ENCODE results near the gene NUP188.
A peak's percentile ranks its signal among the peaks of the same experiment; 100 is the strongest.
"Not testable (repeated sequence)": the region's sequence is repeated elsewhere in the genome, so short reads cannot be mapped to it uniquely, and the experiment has no call there.

NUP188 gene

DNA sequence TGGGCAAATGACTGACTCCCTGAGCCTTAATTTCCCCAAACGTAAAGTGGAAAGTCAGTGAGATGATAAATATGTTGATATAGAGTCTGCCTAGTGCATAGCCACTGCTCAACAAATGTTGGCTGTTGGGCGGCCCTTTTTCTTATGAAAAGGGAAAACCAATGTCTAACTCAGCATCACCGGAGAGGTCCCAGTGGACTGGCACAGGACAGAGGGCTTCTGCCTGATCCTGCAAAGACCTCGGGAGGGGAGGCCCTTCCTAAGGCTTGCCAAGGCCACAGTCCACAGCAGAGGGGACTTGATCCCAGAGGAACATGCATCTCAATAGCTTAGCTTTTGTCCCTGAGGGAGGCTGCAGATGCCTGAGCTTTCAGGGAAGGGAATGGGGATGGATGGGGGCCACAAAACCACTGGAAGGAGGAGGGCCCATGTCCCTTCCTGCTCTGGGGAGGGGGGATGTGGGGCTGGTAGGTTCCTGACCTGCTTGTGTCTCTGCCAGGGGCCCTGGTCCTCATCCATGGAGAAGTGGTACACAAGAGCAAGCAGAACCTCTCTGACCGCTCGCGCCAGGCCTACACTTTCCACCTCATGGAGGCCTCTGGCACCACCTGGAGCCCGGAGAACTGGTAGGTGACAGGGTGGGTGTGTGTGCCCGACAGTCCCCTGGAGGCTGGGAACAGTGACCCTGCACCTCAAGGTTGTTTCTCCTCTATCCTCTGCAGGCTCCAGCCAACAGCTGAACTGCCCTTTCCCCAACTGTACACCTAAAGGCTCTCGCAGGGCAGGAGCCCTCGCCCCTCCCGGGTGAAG lies 6.3 kb upstream of the NUP188 start:
- Mint-ChIP-seq H3K27me3 (no peaks in the 10 kb centered on the region), H3K27ac (no peak overlapping the region), H3K9me3 (no peaks in the 10 kb centered on the region), H3K4me3 (no peak overlapping the region), H3K4me1 (peaks cover 7% of the 10 kb centered on the region), H3K36me3 (peaks cover 6% of the 10 kb centered on the region)
- CTCF ChIA-PET, result interaction anchor here (1.4 kb wide), 1 partner anchor 77 kb away, joined by 4 read pairs; no protein-coding TSS in a partner anchor
- no peak for DNase-seq

DNA sequence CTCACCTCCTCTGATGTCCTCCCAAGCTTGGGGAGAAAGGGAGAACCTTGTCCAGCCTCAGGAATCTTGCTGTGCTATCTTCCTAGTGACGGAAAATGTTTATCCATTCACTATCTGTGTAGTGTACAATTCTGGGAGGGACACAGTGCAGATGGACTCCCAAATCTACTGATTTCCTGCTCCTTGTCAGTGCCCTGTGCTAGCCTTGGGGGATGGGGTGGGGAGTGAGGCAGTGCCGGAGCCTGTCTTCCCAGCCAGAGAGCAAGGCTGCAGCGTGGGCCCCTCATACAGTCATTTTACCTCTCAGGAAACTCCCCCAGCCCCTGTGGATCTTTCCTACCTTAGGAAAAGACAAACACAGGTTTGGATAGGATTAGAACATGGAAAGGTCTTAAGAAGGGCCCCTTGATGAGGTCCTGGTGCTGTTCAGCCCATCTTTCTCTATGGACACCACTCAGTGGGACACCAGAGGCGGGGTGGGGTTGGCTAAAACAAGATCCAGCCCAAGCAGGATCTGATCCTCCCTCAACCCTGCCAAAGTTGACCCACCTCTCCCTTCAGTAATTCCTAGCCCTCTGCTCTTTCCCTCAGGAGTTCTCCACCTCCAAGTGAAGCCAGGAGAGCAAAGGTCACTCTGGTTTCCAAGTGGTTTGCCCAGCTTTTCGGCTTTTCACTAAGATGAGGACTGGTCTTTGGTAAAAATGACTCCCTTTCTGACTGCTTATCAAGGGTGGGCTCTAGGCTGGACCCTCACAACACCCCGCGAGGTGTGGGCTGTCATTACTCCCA lies 3.5 kb upstream of the NUP188 start:
- no peak overlapping the region for H3K27ac Mint-ChIP-seq
- H3K27me3 Mint-ChIP-seq, result peaks cover 5% of the 10 kb centered on the region
- CTCF ChIA-PET, result interaction anchor here (1.4 kb wide), 1 partner anchor 16 kb away, joined by 6 read pairs; no protein-coding TSS in a partner anchor
- no peak overlapping the region for H3K4me3 Mint-ChIP-seq
- peaks cover 25% of the 10 kb centered on the region for H3K4me1 Mint-ChIP-seq
- no peak for DNase-seq
- peaks cover 14% of the 10 kb centered on the region for H3K36me3 Mint-ChIP-seq
- H3K9me3 Mint-ChIP-seq, result no peaks in the 10 kb centered on the region

DNA sequence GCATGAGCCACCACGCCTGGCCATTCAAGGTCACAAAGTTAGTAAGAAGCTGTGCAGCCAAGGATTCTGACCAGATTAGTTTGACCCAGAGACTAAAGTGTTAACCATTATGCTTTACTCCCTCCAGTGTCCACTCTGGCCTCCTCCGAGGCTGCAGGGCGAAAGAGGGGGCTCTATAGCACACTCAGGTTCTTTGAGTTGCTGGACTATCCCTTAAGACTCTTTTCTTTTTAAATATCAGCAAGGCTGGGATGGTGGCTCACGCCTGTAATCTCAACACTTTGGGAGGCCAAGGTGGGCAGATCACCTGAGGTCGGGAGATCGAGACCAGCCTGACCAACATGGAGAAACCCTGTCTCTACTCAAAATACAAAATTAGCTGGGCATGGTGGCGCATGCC lies 2.5 kb upstream of the NUP188 start:
- not testable (repeated sequence) for H3K27me3 Mint-ChIP-seq, H3K27ac Mint-ChIP-seq, DNase-seq, H3K4me3 Mint-ChIP-seq, H3K9me3 Mint-ChIP-seq
- Mint-ChIP-seq H3K36me3 (peaks cover 18% of the 10 kb centered on the region), H3K4me1 (peaks cover 31% of the 10 kb centered on the region)
- CTCF ChIA-PET, result interaction anchor here (1.1 kb wide), 1 partner anchor 9 kb away, joined by 3 read pairs; no protein-coding TSS in a partner anchor

DNA sequence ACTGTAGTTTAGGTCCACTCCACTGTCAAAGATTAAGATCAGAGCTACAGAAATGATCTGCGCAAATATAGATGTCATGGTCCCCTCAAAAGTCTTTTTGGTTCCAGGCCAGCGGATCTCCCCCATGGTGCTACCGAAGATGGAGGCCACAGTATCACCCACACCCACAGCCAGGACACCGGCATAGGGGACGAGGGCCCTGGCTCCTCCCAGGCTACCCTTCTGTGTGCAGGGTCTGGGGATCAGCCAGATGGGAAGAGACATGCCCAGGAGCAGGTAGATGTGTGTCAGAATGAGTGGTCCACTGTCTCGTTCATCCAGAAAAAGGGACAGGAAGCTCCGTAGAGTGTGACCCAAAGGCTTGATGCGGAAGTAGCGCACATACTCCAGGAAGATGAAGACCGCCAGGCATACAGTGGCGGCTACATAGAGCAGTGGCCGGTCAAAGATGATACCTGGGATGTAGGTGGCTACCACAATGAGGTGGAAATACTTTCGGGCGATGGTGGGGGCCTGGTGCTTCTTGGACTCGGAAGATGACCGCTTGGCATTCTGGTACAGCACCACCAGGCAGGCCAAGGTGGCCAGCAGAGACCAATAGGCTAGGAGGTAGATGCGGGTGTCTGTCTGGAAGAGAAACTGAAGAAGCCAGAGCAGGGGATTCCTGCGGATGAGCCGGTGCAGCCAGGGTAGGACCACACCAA lies 1.5 kb upstream of the NUP188 start:
- Mint-ChIP-seq H3K9me3 (no peaks in the 10 kb centered on the region), H3K4me3 (peak overlapping the region; percentile 99), H3K4me1 (peaks cover 35% of the 10 kb centered on the region), H3K27me3 (peaks cover 5% of the 10 kb centered on the region), H3K27ac (peak overlapping the region; percentile 68), H3K36me3 (peaks cover 20% of the 10 kb centered on the region)
- CTCF ChIA-PET, result interaction anchor here (1.1 kb wide), 1 partner anchor 10 kb away, joined by 3 read pairs; no protein-coding TSS in a partner anchor
- no peak for DNase-seq

DNA sequence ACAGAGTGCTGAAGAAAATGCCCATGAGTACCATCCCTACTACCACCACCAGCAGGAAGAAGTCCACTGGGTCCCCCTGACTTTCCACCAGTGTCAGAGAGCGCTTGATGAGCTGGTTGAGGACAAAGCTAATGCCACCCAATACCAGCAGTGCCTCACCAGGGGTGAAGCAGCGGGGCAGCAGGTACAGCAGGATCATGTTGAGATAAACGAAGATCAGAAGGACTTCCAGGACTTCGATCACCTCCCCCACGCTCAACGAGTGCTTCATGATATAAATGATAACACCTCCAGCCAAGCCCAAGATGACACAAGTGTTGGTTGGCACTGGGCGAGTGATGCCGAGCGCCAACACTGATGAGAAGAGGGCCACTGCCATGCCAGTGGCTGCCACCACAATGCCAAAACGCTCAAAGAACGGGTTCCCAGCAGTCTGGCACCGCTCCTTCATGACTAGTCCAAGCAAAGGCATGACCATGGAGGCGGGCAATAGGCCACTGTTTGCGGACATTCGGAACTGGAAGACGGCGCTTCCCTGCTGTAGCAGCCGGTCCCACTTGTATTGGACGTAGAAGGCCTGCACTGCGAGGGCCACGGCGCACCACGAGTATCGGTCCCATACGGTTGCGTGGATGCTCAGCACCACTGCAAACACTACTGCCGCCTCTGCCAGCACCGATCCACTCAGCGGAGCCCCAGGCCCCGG lies 775 bp upstream of the NUP188 start:
- CTCF ChIA-PET, result no interaction called here
- DNase-seq, result no peak
- H3K4me3 Mint-ChIP-seq, result peak overlapping the region; percentile 99
- H3K9me3 Mint-ChIP-seq, result no peaks in the 10 kb centered on the region
- H3K27me3 Mint-ChIP-seq, result peaks cover 5% of the 10 kb centered on the region
- H3K4me1 Mint-ChIP-seq, result peaks cover 35% of the 10 kb centered on the region
- H3K27ac Mint-ChIP-seq, result peak overlapping the region; percentile 99
- peaks cover 22% of the 10 kb centered on the region for H3K36me3 Mint-ChIP-seq

DNA sequence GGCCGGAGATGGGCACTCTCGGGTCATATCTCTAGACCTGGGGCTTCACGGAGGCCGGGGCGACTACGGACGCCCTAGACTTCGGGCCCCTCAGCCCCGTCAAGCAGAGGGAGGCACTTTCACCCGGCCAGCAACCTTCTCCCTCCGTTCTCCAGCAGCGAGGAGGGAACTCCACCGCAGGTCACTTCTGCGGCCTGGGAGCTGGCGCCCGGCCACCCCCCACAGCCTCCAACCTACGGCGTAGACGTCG lies 297 bp upstream of the NUP188 start:
- Mint-ChIP-seq H3K27ac (peak overlapping the region; percentile 99), H3K4me3 (peak overlapping the region; percentile 99), H3K9me3 (no peaks in the 10 kb centered on the region), H3K4me1 (peaks cover 35% of the 10 kb centered on the region), H3K27me3 (peaks cover 5% of the 10 kb centered on the region), H3K36me3 (peaks cover 23% of the 10 kb centered on the region)
- CTCF ChIA-PET, result no interaction called here
- no peak for DNase-seq

DNA sequence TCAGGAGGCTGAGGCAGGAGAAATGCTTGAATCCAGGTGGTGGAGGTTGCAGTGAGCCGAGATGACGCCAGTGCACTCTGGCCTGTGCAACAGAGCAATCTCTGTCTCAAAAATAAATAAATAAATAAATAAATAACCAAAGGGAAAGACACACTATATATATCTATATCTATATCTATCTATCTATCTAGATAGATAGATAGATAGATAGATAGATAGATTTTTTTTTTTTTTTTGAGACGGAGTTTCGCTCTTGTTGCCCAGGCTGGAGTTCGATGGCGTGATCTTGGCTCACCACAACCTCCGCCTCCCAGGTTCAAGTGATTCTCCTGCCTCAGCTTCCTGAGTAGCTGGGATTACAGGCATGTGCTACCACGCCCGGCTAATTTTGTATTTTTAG lies 13.9 kb downstream of the NUP188 start:
- H3K4me3 Mint-ChIP-seq, H3K27me3 Mint-ChIP-seq, DNase-seq, H3K9me3 Mint-ChIP-seq, H3K27ac Mint-ChIP-seq, H3K4me1 Mint-ChIP-seq: not testable (repeated sequence)
- CTCF ChIA-PET, result interaction anchor here (0.7 to 1.0 kb wide), 3 partner anchors 30 to 99 kb away, joined by 3 read pairs; no protein-coding TSS in a partner anchor
- peaks cover 30% of the 10 kb centered on the region for H3K36me3 Mint-ChIP-seq

- no peak overlapping the region for H3K27ac Mint-ChIP-seq
- DNase-seq, result no peak
- no peaks in the 10 kb centered on the region for H3K27me3 Mint-ChIP-seq
- CTCF ChIA-PET, result no interaction called here
- no peaks in the 10 kb centered on the region for H3K9me3 Mint-ChIP-seq
- H3K4me1 Mint-ChIP-seq, result no peaks in the 10 kb centered on the region
- H3K4me3 Mint-ChIP-seq, result no peak overlapping the region
- H3K36me3 Mint-ChIP-seq, result peaks cover 49% of the 10 kb centered on the region
These were observed 22.0 kb downstream of the NUP188 start for GRCh38 chr9:128969491-128969890.

- Mint-ChIP-seq H3K27ac (no peak overlapping the region), H3K4me3 (no peak overlapping the region), H3K27me3 (no peaks in the 10 kb centered on the region), H3K36me3 (peaks cover 55% of the 10 kb centered on the region), H3K4me1 (no peaks in the 10 kb centered on the region), H3K9me3 (no peaks in the 10 kb centered on the region)
- DNase-seq, result no peak
- CTCF ChIA-PET, result no interaction called here
These were observed 25.5 kb downstream of the NUP188 start for GRCh38 chr9:128972956-128973355.

- H3K4me1 Mint-ChIP-seq, result no peaks in the 10 kb centered on the region
- no peak overlapping the region for H3K4me3 Mint-ChIP-seq
- H3K36me3 Mint-ChIP-seq, result peaks cover 51% of the 10 kb centered on the region
These were observed 31.6 kb downstream of the NUP188 start for GRCh38 chr9:128979111-128979510.

DNA sequence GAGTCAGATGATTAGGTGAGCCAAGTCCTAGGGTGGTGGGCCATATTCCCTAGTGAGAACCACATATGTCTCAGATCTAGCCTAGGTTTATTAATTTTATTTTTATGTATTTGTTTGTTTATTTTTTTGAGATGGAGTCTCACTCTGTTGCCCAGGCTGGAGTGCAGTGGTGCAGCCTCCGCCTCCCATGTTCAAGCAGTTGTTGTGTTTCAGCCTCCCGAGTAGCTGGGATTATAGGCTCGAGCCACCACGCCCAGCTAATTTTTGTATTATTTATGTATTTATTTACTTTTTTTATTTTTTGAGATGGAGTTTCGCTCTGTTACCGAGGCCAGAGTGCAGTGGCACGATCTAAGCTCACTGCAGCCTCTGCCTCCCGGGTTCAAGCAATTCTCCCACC lies 36.0 kb downstream of the NUP188 start:
- no peak for DNase-seq
- H3K9me3 Mint-ChIP-seq, result no peaks in the 10 kb centered on the region
- peaks cover 64% of the 10 kb centered on the region for H3K36me3 Mint-ChIP-seq
- H3K27me3 Mint-ChIP-seq, result no peaks in the 10 kb centered on the region
- CTCF ChIA-PET, result no interaction called here
- H3K4me3 Mint-ChIP-seq, result no peak overlapping the region
- H3K4me1 Mint-ChIP-seq, result no peaks in the 10 kb centered on the region
- no peak overlapping the region for H3K27ac Mint-ChIP-seq

More at GRCh38 chr9:128979111-128979510, 31.6 kb downstream of the NUP188 start:
- Mint-ChIP-seq H3K9me3 (no peaks in the 10 kb centered on the region), H3K27me3 (no peaks in the 10 kb centered on the region), H3K27ac (no peak overlapping the region)
- CTCF ChIA-PET, result no interaction called here
- DNase-seq, result no peak

DNA sequence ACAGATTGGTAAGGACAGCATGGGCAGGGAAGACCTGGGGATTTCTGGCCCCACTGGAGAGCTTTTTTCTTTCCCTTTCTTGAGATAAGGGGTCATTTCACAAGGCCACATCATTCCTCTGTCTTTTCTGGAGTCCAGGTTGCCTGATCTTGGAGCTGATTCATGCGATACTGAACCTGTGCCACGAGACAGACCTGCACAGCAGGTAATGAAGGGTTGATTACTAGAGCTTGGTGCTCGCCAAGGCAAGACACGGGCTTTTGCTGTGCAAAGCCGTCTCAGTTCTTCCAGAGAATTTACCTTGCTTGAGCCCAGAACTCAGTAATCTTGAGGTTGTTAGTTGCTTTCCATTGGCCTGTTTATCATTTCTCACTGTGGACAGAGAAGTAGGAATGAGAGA lies 39.2 kb downstream of the NUP188 start:
- Mint-ChIP-seq H3K27me3 (no peaks in the 10 kb centered on the region), H3K36me3 (peaks cover 58% of the 10 kb centered on the region), H3K27ac (peak overlapping the region; percentile 25), H3K4me3 (no peak overlapping the region), H3K9me3 (no peaks in the 10 kb centered on the region), H3K4me1 (no peaks in the 10 kb centered on the region)
- CTCF ChIA-PET, result no interaction called here
- DNase-seq, result no peak

- Mint-ChIP-seq H3K27ac (no peak overlapping the region), H3K36me3 (peaks cover 55% of the 10 kb centered on the region), H3K9me3 (no peaks in the 10 kb centered on the region), H3K4me1 (no peaks in the 10 kb centered on the region), H3K4me3 (no peak overlapping the region), H3K27me3 (no peaks in the 10 kb centered on the region)
- DNase-seq, result no peak
- CTCF ChIA-PET, result no interaction called here
These were observed 40.3 kb downstream of the NUP188 start for GRCh38 chr9:128987805-128988204.

DNA sequence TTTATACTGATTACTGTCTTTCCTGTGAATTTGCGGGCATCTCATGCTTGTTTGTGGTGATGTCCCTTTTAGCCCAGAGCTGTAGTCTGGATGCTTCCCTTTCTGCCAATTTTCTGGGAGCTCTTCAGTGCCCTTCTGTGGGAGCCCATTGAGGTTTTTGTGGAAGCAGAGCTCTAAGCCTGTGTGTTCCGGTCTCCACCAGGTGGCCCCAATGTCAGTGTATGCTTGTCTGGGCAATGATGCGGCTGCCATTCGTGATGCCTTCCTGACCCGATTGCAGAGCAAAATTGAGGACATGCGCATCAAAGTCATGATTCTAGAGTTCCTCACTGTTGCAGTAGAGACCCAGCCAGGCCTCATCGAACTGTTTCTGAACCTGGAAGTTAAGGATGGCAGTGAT lies 45.5 kb downstream of the NUP188 start:
- H3K4me3 Mint-ChIP-seq, result no peak overlapping the region
- H3K27ac Mint-ChIP-seq, result no peak overlapping the region

More for the DNA sequence above, 45.5 kb downstream of the NUP188 start:
- DNase-seq, result no peak
- Mint-ChIP-seq H3K36me3 (peaks cover 60% of the 10 kb centered on the region), H3K27me3 (no peaks in the 10 kb centered on the region), H3K9me3 (no peaks in the 10 kb centered on the region), H3K4me1 (peaks cover 13% of the 10 kb centered on the region)
- CTCF ChIA-PET, result interaction anchor here (0.8 to 1.7 kb wide), 2 partner anchors 13 to 14 kb away, joined by 3 to 5 read pairs; no protein-coding TSS in a partner anchor

Measured in activated naive CD4-positive, alpha-beta T cell treated with anti-CD3 and anti-CD28 coated beads, Interleukin-2, amount 10 ng/mL, durations not matched to agents 7 days and 5 days (primary cell).